Gastroesophageal sphincter (tissue), 4 donors: ENCODE data around the gene PWP2. TPM values are rescaled to one million over a fixed set of nuclear protein-coding genes. Genes with fewer than 3 reads are reported as not detected.
"Not testable (repeated sequence)": the region's sequence is repeated elsewhere in the genome, so short reads cannot be mapped to it uniquely, and the experiment has no call there.

Source experiments
- ATAC-seq: fragments of 150-250 bp; one replicate; pipeline ENCODE4 v1.9.1; 2016; ENCODE audit warnings: mild to moderate bottlenecking, moderate library complexity
- H3K27ac ChIP-seq, 4 donors: fragments of 200-600 bp; sonication (generic) in 3 of 4; 1 replicate in 3 of 4; 2 replicates in 1 of 4; pipeline ENCODE4 v1.5.1; 2016 to 2019
- H3K27me3 ChIP-seq: fragments of 200-600 bp; sonication (generic); one replicate; pipeline ENCODE4 v1.5.1; 2019
- H3K36me3 ChIP-seq, 2 donors: fragments of 200-600 bp; sonication (generic); one replicate each; pipeline ENCODE4 v1.5.1; 2019; ENCODE audit warnings: control low read depth in 1 of 2
- H3K4me1 ChIP-seq, 3 donors: fragments of 200-600 bp; sonication (generic); 1 replicate in 2 of 3; 2 replicates in 1 of 3; pipeline ENCODE4 v1.5.1; 2016 to 2019; ENCODE audit warnings: control low read depth in 2 of 3
- H3K4me3 ChIP-seq, 2 donors: fragments of 200-600 bp; sonication (generic); one replicate each; pipeline ENCODE4 v1.5.1; 2019; ENCODE audit warnings: mild to moderate bottlenecking in 1 of 2, moderate library complexity in 1 of 2
- H3K9me3 ChIP-seq, 3 donors: fragments of 200-600 bp; sonication (generic); one replicate each; pipeline ENCODE4 v1.5.1; 2017 to 2019; ENCODE audit warnings: control low read depth in 2 of 3
- EP300 ChIP-seq: sonication (generic); formaldehyde crosslinking; IDR thresholded peaks from one replicate; pipeline ENCODE4 v1.6.1; 2017; ENCODE audit warnings: antibody characterized with exemption, mild to moderate bottlenecking
- POLR2A ChIP-seq, 2 donors: fragments of 450-650 bp; IDR thresholded peaks; one replicate each; pipeline ENCODE4 v1.6.1; 2017; ENCODE audit warnings: antibody characterized with exemption in 2 of 2, mild to moderate bottlenecking in 2 of 2, moderate library complexity in 1 of 2
- POLR2AphosphoS5 ChIP-seq: sonication (generic); formaldehyde crosslinking; IDR thresholded peaks from one replicate; pipeline ENCODE4 v1.6.1; 2017; ENCODE audit warnings: antibody characterized with exemption
- WGBS, 2 donors: methylation state at CpG; one replicate each; pipeline ENCODE4 v1.1.5; 2018; ENCODE audit warnings: low coverage in 1 of 2; 5-methylcytosine and 5-hydroxymethylcytosine counted together
- total RNA-seq, 4 donors: library from RNA; depleted of rRNA; stranded (reverse); fragments of >200 nt; gene quantifications; one replicate each; pipeline ENCODE4 v1.1.0, GENCODE V29; 2016
- TF ChIP-seq, protein P1 (sequence below), 4 experiments: fragments of 200-600 bp in 2 of 4; fragments of 450-650 bp in 2 of 4; sonication (generic) in 1 of 4; IDR thresholded peaks; one replicate each; pipeline ENCODE4 v1.5.1; 2017 to 2019; ENCODE audit warnings: antibody characterized with exemption in 4 of 4, mild to moderate bottlenecking in 2 of 4, moderate library complexity in 2 of 4

The PWP2 gene
- 1 to 10 TPM; 3.4 to 9.2 (median 6.1) TPM for total RNA-seq

DNA sequence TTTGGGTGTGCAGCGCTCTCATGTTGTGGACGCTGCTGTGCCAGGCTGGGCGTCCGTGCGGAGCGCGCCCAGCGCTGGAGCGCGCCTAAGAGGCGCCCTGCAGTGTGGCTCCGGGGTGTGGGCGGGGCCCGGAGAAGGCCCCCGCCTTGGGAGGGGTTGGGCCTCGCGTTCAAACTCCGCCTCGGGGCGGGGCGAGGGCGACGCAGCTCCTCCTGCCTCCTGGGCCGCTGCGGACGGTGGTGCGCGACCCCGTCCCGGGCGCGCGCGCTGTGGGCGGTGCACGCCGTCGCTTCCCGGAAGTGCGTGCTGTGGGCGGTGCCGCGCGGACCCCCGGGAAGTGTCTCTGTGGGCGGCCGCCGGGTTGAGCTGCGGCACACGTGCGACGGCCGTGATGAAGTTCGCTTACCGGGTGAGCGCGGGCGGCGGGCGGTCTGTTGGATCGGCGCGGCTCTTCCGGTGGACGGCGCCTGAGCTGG lies at the start of gene PWP2:
PWP2 (plus strand) TSS at position 374 of the 476 bp plus-strand sequence; CDS start at position 392, 18 bp downstream.
- peak within 1 kb of the TSS; percentile 62 to 78 (median 66) for H3K27ac ChIP-seq
- H3K27me3 ChIP-seq: not testable (repeated sequence)

DNA sequence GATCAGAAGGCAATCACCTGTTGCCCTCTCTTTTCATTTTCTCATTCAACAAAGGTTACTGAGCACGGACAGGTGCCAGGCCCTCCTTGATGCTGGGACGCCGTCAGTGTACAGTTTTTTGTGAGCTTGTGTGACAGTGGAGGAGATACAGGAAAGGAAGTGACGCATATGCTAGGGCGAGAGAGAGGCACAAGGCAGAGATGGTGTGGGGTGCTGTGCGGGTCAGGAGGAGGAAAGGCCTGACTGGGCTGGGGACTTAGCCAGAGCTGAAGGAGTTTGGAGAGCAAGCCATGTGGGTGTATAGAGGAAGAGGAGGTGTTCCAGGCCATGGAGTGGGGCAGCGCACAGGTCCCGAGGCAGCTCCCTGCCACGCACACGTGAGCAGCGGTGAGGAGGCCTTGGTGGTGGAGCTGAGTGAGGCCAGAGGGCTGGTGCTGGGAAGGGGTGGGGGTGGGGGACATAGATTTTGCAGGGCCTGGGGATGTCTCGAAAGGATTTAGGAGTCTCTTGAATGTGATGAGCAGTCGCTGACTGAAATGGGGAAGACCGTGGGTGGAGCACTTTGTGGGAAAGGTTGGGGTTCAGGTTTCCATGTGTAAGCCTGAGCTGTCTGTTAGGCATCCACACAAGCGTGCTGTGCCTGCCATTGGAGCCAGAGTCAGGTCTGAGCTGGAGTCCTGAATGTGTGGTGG lies 49.1 kb upstream of the PWP2 start:
- Histone ChIP-seq H3K27me3 (no peaks in the 10 kb centered on the region), H3K4me1 (peaks cover 0 to 5% (median 0%) of the 10 kb centered on the region in 3 donors), H3K9me3 (no peaks in the 10 kb centered on the region), H3K36me3 (peaks cover 0 to 86% of the 10 kb centered on the region in 2 donors), H3K4me3 (no peak overlapping the region), H3K27ac (no peak overlapping the region)
- no peak for ATAC-seq
- no peak for TF ChIP-seq EP300
- TF ChIP-seq, protein P1, sequence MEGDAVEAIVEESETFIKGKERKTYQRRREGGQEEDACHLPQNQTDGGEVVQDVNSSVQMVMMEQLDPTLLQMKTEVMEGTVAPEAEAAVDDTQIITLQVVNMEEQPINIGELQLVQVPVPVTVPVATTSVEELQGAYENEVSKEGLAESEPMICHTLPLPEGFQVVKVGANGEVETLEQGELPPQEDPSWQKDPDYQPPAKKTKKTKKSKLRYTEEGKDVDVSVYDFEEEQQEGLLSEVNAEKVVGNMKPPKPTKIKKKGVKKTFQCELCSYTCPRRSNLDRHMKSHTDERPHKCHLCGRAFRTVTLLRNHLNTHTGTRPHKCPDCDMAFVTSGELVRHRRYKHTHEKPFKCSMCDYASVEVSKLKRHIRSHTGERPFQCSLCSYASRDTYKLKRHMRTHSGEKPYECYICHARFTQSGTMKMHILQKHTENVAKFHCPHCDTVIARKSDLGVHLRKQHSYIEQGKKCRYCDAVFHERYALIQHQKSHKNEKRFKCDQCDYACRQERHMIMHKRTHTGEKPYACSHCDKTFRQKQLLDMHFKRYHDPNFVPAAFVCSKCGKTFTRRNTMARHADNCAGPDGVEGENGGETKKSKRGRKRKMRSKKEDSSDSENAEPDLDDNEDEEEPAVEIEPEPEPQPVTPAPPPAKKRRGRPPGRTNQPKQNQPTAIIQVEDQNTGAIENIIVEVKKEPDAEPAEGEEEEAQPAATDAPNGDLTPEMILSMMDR (IDR thresholded peaks at IDR 0.05): no peak
- no peak for TF ChIP-seq POLR2A (IDR thresholded peaks at IDR 0.05)
- TF ChIP-seq POLR2AphosphoS5: no peak
- 95 to 98% methylated on average over 12 to 15 of the region's 15 CpGs for WGBS, 2 donors

More for the DNA sequence above, at the start of gene PWP2:
- peak; percentile 97 for ATAC-seq
- not testable (repeated sequence) for H3K9me3 ChIP-seq, H3K36me3 ChIP-seq, H3K4me1 ChIP-seq
- WGBS, 2 donors: no CpG with 5 or more reads among the region's 66 CpGs
- peak within 1 kb of the TSS; percentile 47 to 59 for H3K4me3 ChIP-seq

DNA sequence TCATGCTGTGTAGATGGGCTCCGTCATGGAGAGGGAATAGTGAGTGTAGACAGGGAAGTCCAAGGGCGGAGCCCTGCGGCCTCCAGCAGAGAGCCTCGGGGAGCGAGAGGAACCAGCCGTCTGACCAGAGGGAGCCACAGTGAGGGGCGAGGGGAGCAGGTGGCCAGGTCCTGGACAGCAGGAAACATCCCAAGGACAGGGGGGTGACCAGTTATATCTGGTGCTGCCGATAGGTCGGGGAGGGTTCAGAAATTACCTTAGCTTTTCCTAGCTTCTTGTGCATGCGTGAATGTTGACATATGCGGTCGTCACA lies 48.6 kb upstream of the PWP2 start:
- no peak for ATAC-seq
- Histone ChIP-seq H3K4me1 (peaks cover 0 to 5% (median 0%) of the 10 kb centered on the region in 3 donors), H3K4me3 (no peak overlapping the region), H3K9me3 (no peaks in the 10 kb centered on the region), H3K27me3 (no peaks in the 10 kb centered on the region), H3K36me3 (peaks cover 0 to 90% of the 10 kb centered on the region in 2 donors), H3K27ac (no peak overlapping the region)
- TF ChIP-seq POLR2A (IDR thresholded peaks at IDR 0.05): no peak
- no peak for TF ChIP-seq EP300
- no peak for TF ChIP-seq POLR2AphosphoS5
- TF ChIP-seq, protein P1 (IDR thresholded peaks at IDR 0.05): no peak
- 92 to 97% methylated on average over 12 of the region's 12 CpGs for WGBS, 2 donors

DNA sequence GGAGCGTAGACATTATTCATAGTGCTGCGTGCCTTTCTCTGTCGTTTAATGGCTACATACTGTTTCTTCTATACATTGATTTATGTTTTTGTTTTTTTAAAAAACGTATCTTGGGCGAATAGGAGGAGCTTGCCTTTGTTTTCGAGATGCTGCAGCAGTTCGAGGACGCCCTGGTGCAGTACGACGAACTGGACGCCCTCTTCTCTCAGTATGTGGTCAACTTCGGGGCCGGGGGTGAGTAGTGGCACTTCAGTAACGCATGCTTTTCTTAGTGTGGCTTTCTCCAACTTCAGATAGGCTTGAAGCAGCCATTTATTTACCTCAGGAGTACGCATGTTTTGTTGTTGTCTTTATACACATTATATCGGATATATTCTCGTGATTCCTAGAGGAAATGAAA lies 48.2 kb upstream of the PWP2 start:
- H3K27ac ChIP-seq: no peak overlapping the region
- peaks cover 0 to 90% of the 10 kb centered on the region in 2 donors for H3K36me3 ChIP-seq
- no peak overlapping the region for H3K4me3 ChIP-seq
- ATAC-seq: no peak
- WGBS, 2 donors: 90 to 92% methylated on average over 9 to 17 of the region's 17 CpGs
- H3K4me1 ChIP-seq: peaks cover 0 to 5% (median 0%) of the 10 kb centered on the region in 3 donors
- TF ChIP-seq EP300 (no peak), POLR2A (IDR thresholded peaks at IDR 0.05) (no peak), POLR2AphosphoS5 (no peak)
- TF ChIP-seq, protein P1 (IDR thresholded peaks at IDR 0.05): no peak
- no peaks in the 10 kb centered on the region for H3K9me3 ChIP-seq
- H3K27me3 ChIP-seq: no peaks in the 10 kb centered on the region

DNA sequence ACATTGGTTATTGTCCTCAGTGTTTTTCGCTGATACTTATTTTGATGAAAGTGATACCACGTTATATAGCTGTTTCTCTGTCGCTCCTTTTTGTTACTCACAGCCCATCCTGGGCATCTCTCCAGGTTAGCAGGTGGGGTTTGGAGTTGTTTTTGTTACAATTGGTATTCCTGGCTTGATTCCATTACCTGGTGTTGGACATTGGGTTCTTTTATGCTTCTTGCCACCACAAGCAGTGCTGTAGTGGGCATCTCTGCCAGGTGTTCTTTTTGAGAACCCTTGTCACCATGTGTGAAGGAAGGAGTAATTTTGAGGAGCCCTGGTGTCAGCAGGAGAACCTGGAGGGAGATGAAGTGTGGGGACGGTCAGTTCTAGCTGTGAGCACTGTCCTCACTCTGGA lies 47.5 kb upstream of the PWP2 start:
- ATAC-seq: no peak
- H3K36me3 ChIP-seq: peaks cover 0 to 95% of the 10 kb centered on the region in 2 donors

More for the DNA sequence above, 47.5 kb upstream of the PWP2 start:
- H3K4me3 ChIP-seq: no peak overlapping the region
- TF ChIP-seq POLR2AphosphoS5 (no peak), POLR2A (IDR thresholded peaks at IDR 0.05) (no peak), EP300 (no peak)
- TF ChIP-seq, protein P1 (IDR thresholded peaks at IDR 0.05): no peak
- WGBS, 2 donors: 82 to 90% methylated on average over 4 of the region's 4 CpGs
- H3K27me3 ChIP-seq: no peaks in the 10 kb centered on the region
- H3K4me1 ChIP-seq: peaks cover 0 to 3% (median 0%) of the 10 kb centered on the region in 3 donors
- H3K9me3 ChIP-seq: no peaks in the 10 kb centered on the region
- H3K27ac ChIP-seq: no peak overlapping the region
